ENCODE measurements around the gene POMT1. TPM values are rescaled to one million over a fixed set of nuclear protein-coding genes. Genes with fewer than 3 reads are reported as not detected.

Gene POMT1
- 12.7 to 17.8 TPM (median 16.6 TPM) in 5 replicates for total RNA-seq (2022; extraction: Qiagen RNA extraction; ENCODE audit: low read depth)

GRCh38 chr9:131502781-131503625 is at the start of gene POMT1:
Gene POMT1 (plus strand): TSS chr9:131502918. CDS start chr9:131504219, 1,301 bp downstream.

GRCh38 chr9:131530920-131531832 is 28.5 kb downstream of the POMT1 start, which contains the start of gene UCK1:
Gene UCK1 (minus strand): TSS chr9:131531263. CDS start chr9:131531174, 89 bp downstream.

GRCh38 chr9:131545003-131545785 is 42.5 kb downstream of the POMT1 start, which contains the start of gene PRRT1B:
Gene PRRT1B (plus strand): TSS chr9:131545523. CDS start chr9:131545616, 93 bp downstream.

Other genes starting within 250 kb of the POMT1 start
- 0.22 to 0.44 TPM (median 0.35 TPM) in 5 replicates for gene FAM78A, start 226.4 kb upstream of the POMT1 start, total RNA-seq (2022; extraction: Qiagen RNA extraction; ENCODE audit: low read depth)
- not detected in 5 replicates for gene PLPP7, start 213.2 kb upstream of the POMT1 start, total RNA-seq (2022; extraction: Qiagen RNA extraction; ENCODE audit: low read depth)
- 46.3 to 71.0 TPM (median 62.1 TPM) in 5 replicates for gene PRRC2B, start 108.8 kb upstream of the POMT1 start, total RNA-seq (2022; extraction: Qiagen RNA extraction; ENCODE audit: low read depth)
- gene UCK1, start 28.3 kb downstream of the POMT1 start, total RNA-seq (2022; extraction: Qiagen RNA extraction; ENCODE audit: low read depth), result 18.9 to 23.9 TPM (median 21.4 TPM) in 5 replicates
- 0.45 to 0.97 TPM (median 0.79 TPM) in 5 replicates for gene PRRT1B, start 42.6 kb downstream of the POMT1 start, total RNA-seq (2022; extraction: Qiagen RNA extraction; ENCODE audit: low read depth)
- 36.0 to 49.5 TPM (median 42.2 TPM) in 5 replicates for gene RAPGEF1, start 237.2 kb downstream of the POMT1 start, total RNA-seq (2022; extraction: Qiagen RNA extraction; ENCODE audit: low read depth)